Measurements from ENCODE around the gene SMURF1. TPM values are rescaled to one million over a fixed set of nuclear protein-coding genes. Genes with fewer than 3 reads are reported as not detected.

SMURF1 gene
- polyA plus RNA-seq, 1 donor from 2014 or later, result 22.9 TPM

- Histone ChIP-seq H3K36me3 (ENCODE audit: insufficient read depth, low read length) (no peaks in the 10 kb centered on the region), H2AFZ (ENCODE audit: low read depth, low read length) (no peak overlapping the region), H3K79me2 (replicated peaks; ENCODE audit: insufficient read depth, low read length) (peaks cover 46% of the 10 kb centered on the region), H3K27me3 (ENCODE audit: insufficient read depth, low read depth, low read length) (no peaks in the 10 kb centered on the region), H3K4me3 (ENCODE audit: low read length) (no peak overlapping the region), H3K27ac (ENCODE audit: low read length) (no peak overlapping the region), H3K9ac (ENCODE audit: low read length) (no peak overlapping the region), H3K9me2 (ENCODE audit: insufficient read depth, low read length) (no peaks in the 10 kb centered on the region), H3K4me2 (ENCODE audit: low read length) (no peak overlapping the region), H3F3A (ENCODE audit: insufficient read depth, low read length, poor library complexity, severe bottlenecking) (no peaks in the 10 kb centered on the region), H3K9me3 (ENCODE audit: low read length) (peaks cover 10% of the 10 kb centered on the region), H4K20me1 (ENCODE audit: insufficient read depth) (no peaks in the 10 kb centered on the region)
- TF ChIP-seq EP300 (conservative IDR thresholded peaks at IDR 0.05; ENCODE audit: poor library complexity, severe bottlenecking) (no peak), TAF1 (IDR thresholded peaks at IDR 0.05; ENCODE audit: low read depth) (no peak), REST (IDR thresholded peaks at IDR 0.05; ENCODE audit: borderline replicate concordance) (no peak), SMC3 (conservative IDR thresholded peaks at IDR 0.05; ENCODE audit: poor library complexity) (no peak), RAD21 (conservative IDR thresholded peaks at IDR 0.05) (no peak), EZH2 (IDR thresholded peaks at IDR 0.05; ENCODE audit: borderline replicate concordance, insufficient read depth, low read length, poor library complexity, severe bottlenecking) (no peak), CTCF (IDR thresholded peaks at IDR 0.05; ENCODE audit: poor library complexity, severe bottlenecking) (no peak), POLR2AphosphoS5 (IDR thresholded peaks at IDR 0.05) (no peak), MXI1 (conservative IDR thresholded peaks at IDR 0.05; ENCODE audit: poor library complexity, severe bottlenecking) (no peak)
Measured at GRCh38 chr7:99112097-99112496, 31.8 kb downstream of the SMURF1 start.

DNA sequence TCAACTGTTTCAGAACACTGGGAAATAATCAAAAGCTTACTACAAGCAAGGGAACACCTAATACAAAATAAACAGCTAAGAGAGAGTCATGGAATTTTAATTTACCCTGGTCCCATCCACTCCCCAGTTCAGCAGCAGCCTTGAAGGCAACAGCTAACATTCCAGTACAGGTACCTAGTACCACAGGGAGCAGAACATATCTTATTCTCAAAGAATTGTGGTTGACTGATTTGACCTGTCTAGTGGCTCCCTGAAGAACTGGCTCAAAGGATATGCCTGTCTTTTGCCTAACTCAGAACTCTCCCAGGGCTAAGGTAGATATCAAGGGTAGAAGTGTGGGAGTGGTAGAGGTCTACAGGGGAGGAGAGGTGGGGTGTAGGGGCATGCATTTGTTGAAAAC lies 32.3 kb downstream of the SMURF1 start:
- H3K9me3 ChIP-seq (ENCODE audit: low read length), result peaks cover 5% of the 10 kb centered on the region
- H3K4me2 ChIP-seq (ENCODE audit: low read length), result no peak overlapping the region
- no peaks in the 10 kb centered on the region for H3K27me3 ChIP-seq (ENCODE audit: insufficient read depth, low read depth, low read length)
- H4K20me1 ChIP-seq (ENCODE audit: insufficient read depth), result no peaks in the 10 kb centered on the region
- no peak overlapping the region for H3K27ac ChIP-seq (ENCODE audit: low read length)
- no peak overlapping the region for H3K9ac ChIP-seq (ENCODE audit: low read length)
- H3K9me2 ChIP-seq (ENCODE audit: insufficient read depth, low read length), result no peaks in the 10 kb centered on the region
- H3K36me3 ChIP-seq (ENCODE audit: insufficient read depth, low read length), result no peaks in the 10 kb centered on the region
- TF ChIP-seq MXI1 (conservative IDR thresholded peaks at IDR 0.05; ENCODE audit: poor library complexity, severe bottlenecking) (no peak), POLR2AphosphoS5 (IDR thresholded peaks at IDR 0.05) (no peak), SMC3 (conservative IDR thresholded peaks at IDR 0.05; ENCODE audit: poor library complexity) (no peak), TAF1 (IDR thresholded peaks at IDR 0.05; ENCODE audit: low read depth) (no peak), REST (IDR thresholded peaks at IDR 0.05; ENCODE audit: borderline replicate concordance) (no peak), CTCF (IDR thresholded peaks at IDR 0.05; ENCODE audit: poor library complexity, severe bottlenecking) (no peak), EZH2 (IDR thresholded peaks at IDR 0.05; ENCODE audit: borderline replicate concordance, insufficient read depth, low read length, poor library complexity, severe bottlenecking) (no peak), RAD21 (conservative IDR thresholded peaks at IDR 0.05) (no peak), EP300 (conservative IDR thresholded peaks at IDR 0.05; ENCODE audit: poor library complexity, severe bottlenecking) (no peak)
- no peak overlapping the region for H3K4me3 ChIP-seq (ENCODE audit: low read length)
- no peaks in the 10 kb centered on the region for H3F3A ChIP-seq (ENCODE audit: insufficient read depth, low read length, poor library complexity, severe bottlenecking)
- H3K79me2 ChIP-seq (replicated peaks; ENCODE audit: insufficient read depth, low read length), result peaks cover 41% of the 10 kb centered on the region
- no peak overlapping the region for H2AFZ ChIP-seq (ENCODE audit: low read depth, low read length)
